Sigmoid colon (tissue), 4 donors: ENCODE data around the gene RPS3.

Experiments used
- CTCF ChIP-seq, 4 experiments: fragments of 450-650 bp in 3 of 4; fragments of 200-600 bp in 1 of 4; IDR thresholded peaks; one replicate each; pipeline ENCODE4 v1.5.1; 2016 to 2019; ENCODE audit warnings: antibody characterized with exemption in 4 of 4, mild to moderate bottlenecking in 3 of 4, moderate library complexity in 2 of 4
- EP300 ChIP-seq, 4 donors: sonication (generic); formaldehyde crosslinking; IDR thresholded peaks; one replicate each; pipeline ENCODE4 v1.6.1; 2017; ENCODE audit warnings: antibody characterized with exemption in 4 of 4
- POLR2A ChIP-seq, 2 donors: fragments of 450-650 bp; IDR thresholded peaks; one replicate each; pipeline ENCODE4 v1.6.1; 2016; ENCODE audit warnings: antibody characterized with exemption in 2 of 2, mild to moderate bottlenecking in 2 of 2, moderate library complexity in 2 of 2
- POLR2AphosphoS5 ChIP-seq, 4 donors: sonication (generic); formaldehyde crosslinking; IDR thresholded peaks; one replicate each; pipeline ENCODE4 v1.6.1; 2017; ENCODE audit warnings: antibody characterized with exemption in 4 of 4

GRCh38 chr11:75434051-75434450 lies 34.7 kb downstream of the RPS3 start:
- no peak for TF ChIP-seq POLR2A (IDR thresholded peaks at IDR 0.05)
- no peak for TF ChIP-seq CTCF (IDR thresholded peaks at IDR 0.05)
- TF ChIP-seq POLR2AphosphoS5 (IDR thresholded peaks at IDR 0.05): no peak
- TF ChIP-seq EP300 (IDR thresholded peaks at IDR 0.05): no peak
